ENCODE results near the gene PBX3.

The PBX3 gene

DNA sequence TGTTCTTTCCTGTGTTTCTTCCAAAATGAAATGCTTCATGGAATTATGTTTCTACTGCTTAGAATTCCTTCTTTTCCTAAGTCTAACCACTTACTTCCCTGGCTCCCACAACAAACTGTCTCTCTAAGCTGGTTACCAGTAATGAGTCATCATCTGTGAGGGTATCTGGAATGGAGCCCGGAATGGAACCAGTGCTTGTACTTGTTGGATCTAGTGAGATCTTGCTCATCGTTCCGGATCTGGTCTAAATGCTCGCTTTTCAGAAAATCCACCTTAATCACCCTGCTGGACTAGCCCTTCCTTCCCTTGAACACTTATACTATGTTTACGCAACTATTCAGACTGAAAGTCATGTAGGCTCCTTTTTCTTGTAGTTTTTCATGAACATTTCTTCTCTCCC, 184.8 kb downstream of the PBX3 start:
- TF ChIP-seq CTCF (IDR thresholded peaks at IDR 0.05; ENCODE audit: low read depth, low read length), result no peak

DNA sequence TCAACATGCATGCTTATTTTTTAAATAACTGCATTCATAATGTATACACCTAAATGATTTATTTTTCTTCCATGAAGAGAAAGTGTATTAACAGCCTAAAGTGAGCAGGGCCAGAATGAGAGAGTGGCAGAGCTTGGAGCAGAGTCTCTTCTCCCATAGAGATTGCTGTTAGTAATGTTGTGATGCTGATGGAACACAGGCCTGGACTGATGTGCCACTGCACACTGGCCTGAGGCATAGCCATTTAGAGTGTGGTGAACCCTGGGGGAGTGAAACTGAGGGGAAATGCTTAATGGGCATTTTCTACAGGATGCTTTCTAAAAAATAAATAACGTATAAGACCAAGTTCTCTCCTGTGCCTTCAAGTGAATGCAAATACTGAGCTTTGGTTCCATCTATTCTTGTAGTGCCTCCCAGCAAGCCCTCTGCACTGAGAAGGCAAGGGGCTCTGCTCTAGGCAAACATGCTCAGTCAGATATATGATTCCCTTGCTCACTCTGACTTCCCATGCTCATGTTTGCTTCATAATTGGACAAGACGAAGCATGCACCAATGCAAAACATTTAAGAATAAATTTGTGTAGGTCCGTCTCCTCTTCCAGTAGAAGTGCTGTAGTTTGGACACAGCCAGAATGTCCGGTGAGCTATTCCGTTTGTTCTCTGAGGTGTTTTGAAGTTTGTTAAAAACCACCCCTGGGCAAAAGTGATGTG, 185.7 kb downstream of the PBX3 start:
- no peak for TF ChIP-seq CTCF (IDR thresholded peaks at IDR 0.05; ENCODE audit: low read depth, low read length)
- no peak overlapping the region for H3K4me3 ChIP-seq (ENCODE audit: low read depth, low read length)
- in situ Hi-C loops (cut with HindIII; ENCODE audit: low sequenced_read_pairs), result no loop called here
- DNase-seq (ENCODE audit: low read depth, low spot score), result no peak

More for the DNA sequence above, 184.8 kb downstream of the PBX3 start:
- in situ Hi-C loops (cut with HindIII; ENCODE audit: low sequenced_read_pairs), result no loop called here
- H3K4me3 ChIP-seq (ENCODE audit: low read depth, low read length), result no peak overlapping the region
- DNase-seq (ENCODE audit: low read depth, low spot score), result peak; percentile 98

DNA sequence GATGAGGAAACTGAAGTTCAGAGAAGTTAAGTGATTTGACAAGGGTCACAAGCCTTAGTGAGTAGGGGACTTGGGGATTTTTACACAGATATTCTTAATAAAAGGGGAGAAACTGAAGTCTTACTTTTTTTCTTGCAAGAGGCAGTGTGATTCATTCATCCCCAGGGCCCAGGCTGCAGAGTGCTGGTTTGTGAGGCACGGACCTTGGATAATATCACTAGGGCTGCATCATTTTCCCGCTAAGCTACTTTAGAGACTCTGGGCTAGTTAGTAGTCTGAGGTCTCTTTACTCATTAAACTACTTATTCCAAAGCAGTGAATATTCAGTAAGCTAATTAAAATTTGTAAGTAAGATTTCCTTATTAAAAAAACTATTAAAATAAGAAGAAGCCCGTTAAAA, 195.0 kb downstream of the PBX3 start:
- in situ Hi-C loops (cut with HindIII; ENCODE audit: low sequenced_read_pairs), result no loop called here
- no peak overlapping the region for H3K4me3 ChIP-seq (ENCODE audit: low read depth, low read length)
- peak; percentile 27 for DNase-seq (ENCODE audit: low read depth, low spot score)
- no peak for TF ChIP-seq CTCF (IDR thresholded peaks at IDR 0.05; ENCODE audit: low read depth, low read length)

DNA sequence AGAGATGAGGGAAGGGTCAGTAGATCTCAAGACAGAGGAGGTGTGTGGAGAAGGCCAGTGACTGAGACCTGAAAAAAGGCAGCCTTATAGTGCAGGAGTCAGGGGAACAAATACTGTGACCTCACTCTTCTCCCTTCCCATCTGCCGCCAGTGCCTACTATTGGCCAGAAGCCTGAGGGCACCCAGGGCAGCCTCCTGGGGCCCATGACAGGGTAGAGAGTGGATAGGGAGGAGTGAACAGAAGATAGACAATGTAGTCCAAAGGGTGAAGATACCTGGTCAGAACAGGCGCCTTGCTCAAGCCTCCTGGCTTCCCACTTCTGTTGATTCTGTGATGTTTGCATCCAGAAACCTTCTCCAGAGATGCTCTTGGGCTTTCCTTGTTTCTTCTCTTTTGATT, 196.7 kb downstream of the PBX3 start:
- in situ Hi-C loops (cut with HindIII; ENCODE audit: low sequenced_read_pairs), result no loop called here
- TF ChIP-seq CTCF (IDR thresholded peaks at IDR 0.05; ENCODE audit: low read depth, low read length), result no peak
- H3K4me3 ChIP-seq (ENCODE audit: low read depth, low read length), result no peak overlapping the region
- no peak for DNase-seq (ENCODE audit: low read depth, low spot score)

- in situ Hi-C loops (cut with HindIII; ENCODE audit: low sequenced_read_pairs), result no loop called here
- no peak for TF ChIP-seq CTCF (IDR thresholded peaks at IDR 0.05; ENCODE audit: low read depth, low read length)
- no peak for DNase-seq (ENCODE audit: low read depth, low spot score)
- H3K4me3 ChIP-seq (ENCODE audit: low read depth, low read length), result no peak overlapping the region
Measured at GRCh38 chr9:125946397-125946796, 199.2 kb downstream of the PBX3 start.

DNA sequence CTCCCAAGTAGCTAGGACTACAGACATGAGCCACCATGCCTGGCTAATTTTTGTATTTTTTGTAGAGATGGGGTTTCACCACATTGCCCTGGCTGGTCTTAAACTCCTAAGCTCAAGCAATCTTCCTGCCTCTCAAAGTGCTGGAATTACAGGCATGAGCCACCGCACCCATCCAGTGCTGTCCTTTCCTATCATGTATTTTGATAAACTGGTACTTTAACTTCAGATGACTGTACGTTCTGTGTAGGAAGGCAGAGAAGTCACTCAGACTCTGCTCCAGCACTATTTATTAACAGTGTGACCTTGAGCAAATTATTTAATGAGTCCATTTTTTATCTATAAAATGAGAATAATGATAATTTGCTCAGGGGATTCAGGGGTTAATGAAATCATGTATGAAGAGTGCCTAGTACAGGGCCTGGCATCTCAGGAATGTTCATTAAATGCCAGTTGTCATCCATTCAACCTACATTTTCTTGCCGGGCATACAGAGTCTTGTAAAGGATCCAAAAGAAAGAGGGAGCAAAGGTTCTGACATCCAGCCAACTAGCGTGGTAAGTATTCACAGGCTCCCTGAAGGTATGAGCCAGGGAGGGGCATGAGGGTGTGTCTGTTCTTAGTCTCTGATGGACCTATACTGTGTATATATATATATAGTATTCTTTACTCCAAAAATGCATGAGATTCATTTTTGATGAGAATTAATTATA, 201.9 kb downstream of the PBX3 start:
- no peak for TF ChIP-seq CTCF (IDR thresholded peaks at IDR 0.05; ENCODE audit: low read depth, low read length)
- no peak overlapping the region for H3K4me3 ChIP-seq (ENCODE audit: low read depth, low read length)
- in situ Hi-C loops (cut with HindIII; ENCODE audit: low sequenced_read_pairs), result no loop called here
- no peak for DNase-seq (ENCODE audit: low read depth, low spot score)
